Muscle layer of duodenum (tissue), 2 donors: ENCODE measurements around the gene RSBN1L.

Experiments
- H3K27ac ChIP-seq: one replicate; pipeline ENCODE4 v1.7.0; 2013; ENCODE audit warnings: mild to moderate bottlenecking, low read length
- H3K27me3 ChIP-seq: one replicate; pipeline ENCODE4 v1.7.0; 2013; ENCODE audit warnings: low read depth, mild to moderate bottlenecking, control low read depth, low read length
- H3K36me3 ChIP-seq, 2 donors: one replicate each; pipeline ENCODE4 v1.7.0; 2013; ENCODE audit warnings: low read length in 2 of 2, control low read depth in 1 of 2, mild to moderate bottlenecking in 1 of 2; ENCODE audit not compliant: insufficient read depth in 2 of 2, control insufficient read depth in 1 of 2
- H3K4me1 ChIP-seq, 2 donors: one replicate each; pipeline ENCODE4 v1.7.0; 2013; ENCODE audit warnings: low read length in 2 of 2, mild to moderate bottlenecking in 2 of 2, control low read depth in 1 of 2, moderate library complexity in 1 of 2; ENCODE audit not compliant: insufficient read depth in 2 of 2, control insufficient read depth in 1 of 2
- H3K4me3 ChIP-seq, 2 donors: one replicate each; pipeline ENCODE4 v1.7.0; 2013; ENCODE audit warnings: low read length in 2 of 2, low read depth in 1 of 2, mild to moderate bottlenecking in 1 of 2
- H3K9me3 ChIP-seq, 2 donors: one replicate each; pipeline ENCODE4 v1.7.0; 2013; ENCODE audit warnings: low read length in 2 of 2, control low read depth in 1 of 2, mild to moderate bottlenecking in 1 of 2; ENCODE audit not compliant: control insufficient read depth in 1 of 2
- donor health status: healthy.

The RSBN1L gene

GRCh38 chr7:77830649-77831355 is 134.5 kb downstream of the RSBN1L start:
- no peak overlapping the region for H3K4me3 ChIP-seq
- H3K36me3 ChIP-seq: no peaks in the 10 kb centered on the region
- H3K9me3 ChIP-seq: peaks cover 0 to 5% of the 10 kb centered on the region in 2 donors
- no peaks in the 10 kb centered on the region for H3K27me3 ChIP-seq
- H3K27ac ChIP-seq: no peak overlapping the region
- H3K4me1 ChIP-seq: no peaks in the 10 kb centered on the region

GRCh38 chr7:77831481-77831880 is 135.2 kb downstream of the RSBN1L start:
- H3K27ac ChIP-seq: no peak overlapping the region
- no peaks in the 10 kb centered on the region for H3K4me1 ChIP-seq

GRCh38 chr7:77831953-77832352 is 135.7 kb downstream of the RSBN1L start:
- no peaks in the 10 kb centered on the region for H3K36me3 ChIP-seq
- no peak overlapping the region for H3K4me3 ChIP-seq
- no peaks in the 10 kb centered on the region for H3K4me1 ChIP-seq
- no peaks in the 10 kb centered on the region for H3K9me3 ChIP-seq
- H3K27me3 ChIP-seq: no peaks in the 10 kb centered on the region
- no peak overlapping the region for H3K27ac ChIP-seq

More at GRCh38 chr7:77831481-77831880, 135.2 kb downstream of the RSBN1L start:
- H3K9me3 ChIP-seq: no peaks in the 10 kb centered on the region
- H3K27me3 ChIP-seq: no peaks in the 10 kb centered on the region
- H3K36me3 ChIP-seq: no peaks in the 10 kb centered on the region
- H3K4me3 ChIP-seq: no peak overlapping the region
